ENCODE measurements around the gene TCAF1. TPM values are rescaled to one million over a fixed set of nuclear protein-coding genes. Genes with fewer than 3 reads are reported as not detected.
"Not testable (repeated sequence)": the region's sequence is repeated elsewhere in the genome, so short reads cannot be mapped to it uniquely, and the experiment has no call there.

The TCAF1 gene
- polyA plus RNA-seq, 1 donor from 2014 or later: 172 TPM

DNA sequence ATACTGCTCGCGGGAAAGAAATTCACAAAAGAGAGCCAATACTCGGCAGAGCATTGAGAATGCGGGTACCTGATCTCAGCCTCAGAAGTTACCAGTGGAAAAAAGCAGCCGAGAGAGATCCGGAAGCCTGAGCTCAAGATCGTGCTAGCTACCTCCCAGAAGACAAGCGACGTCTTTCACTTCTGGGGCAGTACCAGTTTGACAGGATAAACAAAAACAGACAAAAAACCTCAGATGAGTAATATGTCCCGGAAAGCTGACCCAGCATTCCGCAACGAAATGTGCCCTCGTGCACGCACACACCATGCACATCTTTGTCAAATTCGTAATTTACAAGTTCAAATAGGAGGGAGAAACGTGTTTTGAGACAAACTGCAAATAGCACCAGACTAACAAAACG, 65.9 kb downstream of the TCAF1 start:
- H3K9me3 ChIP-seq (ENCODE audit: low read length): not testable (repeated sequence)
- H3K4me3 ChIP-seq (ENCODE audit: low read length): peak overlapping the region; percentile 55

DNA sequence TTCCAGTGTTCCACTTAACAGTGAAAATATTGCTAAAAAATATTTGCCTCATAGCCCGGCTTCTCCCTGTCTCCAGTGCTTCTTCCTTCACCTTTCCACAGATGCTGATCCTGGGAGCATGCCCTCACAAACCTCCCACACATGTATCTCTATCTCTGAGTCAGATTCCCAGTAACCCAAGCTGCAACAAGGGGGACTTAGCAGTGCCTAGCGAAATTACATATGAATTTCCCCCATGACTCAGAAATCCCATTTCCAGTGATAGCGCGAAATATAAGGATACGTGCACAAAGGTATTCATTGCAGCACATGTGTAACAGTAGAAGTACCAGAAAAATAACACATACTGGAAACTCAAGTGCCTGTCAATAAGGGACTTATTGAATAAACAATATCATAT, 75.4 kb downstream of the TCAF1 start:
- not testable (repeated sequence) for H3K79me2 ChIP-seq (replicated peaks; ENCODE audit: insufficient read depth, low read length); H3K9ac ChIP-seq (ENCODE audit: low read length); H3K9me2 ChIP-seq (ENCODE audit: insufficient read depth, low read length); H3K36me3 ChIP-seq (ENCODE audit: insufficient read depth, low read length); H3K27ac ChIP-seq (ENCODE audit: low read length); H4K20me1 ChIP-seq (ENCODE audit: insufficient read depth); H3K9me3 ChIP-seq (ENCODE audit: low read length); H3K4me3 ChIP-seq (ENCODE audit: low read length); H2AFZ ChIP-seq (ENCODE audit: low read depth, low read length); H3K27me3 ChIP-seq (ENCODE audit: insufficient read depth, low read depth, low read length); H3F3A ChIP-seq (ENCODE audit: insufficient read depth, low read length, poor library complexity, severe bottlenecking); H3K4me2 ChIP-seq (ENCODE audit: low read length)

More for the DNA sequence above, 65.9 kb downstream of the TCAF1 start:
- H3K79me2 ChIP-seq (replicated peaks; ENCODE audit: insufficient read depth, low read length); H3K9me2 ChIP-seq (ENCODE audit: insufficient read depth, low read length); H3K9ac ChIP-seq (ENCODE audit: low read length); H3F3A ChIP-seq (ENCODE audit: insufficient read depth, low read length, poor library complexity, severe bottlenecking); H3K4me2 ChIP-seq (ENCODE audit: low read length); H4K20me1 ChIP-seq (ENCODE audit: insufficient read depth); H2AFZ ChIP-seq (ENCODE audit: low read depth, low read length); H3K36me3 ChIP-seq (ENCODE audit: insufficient read depth, low read length); H3K27me3 ChIP-seq (ENCODE audit: insufficient read depth, low read depth, low read length); H3K27ac ChIP-seq (ENCODE audit: low read length): not testable (repeated sequence)

DNA sequence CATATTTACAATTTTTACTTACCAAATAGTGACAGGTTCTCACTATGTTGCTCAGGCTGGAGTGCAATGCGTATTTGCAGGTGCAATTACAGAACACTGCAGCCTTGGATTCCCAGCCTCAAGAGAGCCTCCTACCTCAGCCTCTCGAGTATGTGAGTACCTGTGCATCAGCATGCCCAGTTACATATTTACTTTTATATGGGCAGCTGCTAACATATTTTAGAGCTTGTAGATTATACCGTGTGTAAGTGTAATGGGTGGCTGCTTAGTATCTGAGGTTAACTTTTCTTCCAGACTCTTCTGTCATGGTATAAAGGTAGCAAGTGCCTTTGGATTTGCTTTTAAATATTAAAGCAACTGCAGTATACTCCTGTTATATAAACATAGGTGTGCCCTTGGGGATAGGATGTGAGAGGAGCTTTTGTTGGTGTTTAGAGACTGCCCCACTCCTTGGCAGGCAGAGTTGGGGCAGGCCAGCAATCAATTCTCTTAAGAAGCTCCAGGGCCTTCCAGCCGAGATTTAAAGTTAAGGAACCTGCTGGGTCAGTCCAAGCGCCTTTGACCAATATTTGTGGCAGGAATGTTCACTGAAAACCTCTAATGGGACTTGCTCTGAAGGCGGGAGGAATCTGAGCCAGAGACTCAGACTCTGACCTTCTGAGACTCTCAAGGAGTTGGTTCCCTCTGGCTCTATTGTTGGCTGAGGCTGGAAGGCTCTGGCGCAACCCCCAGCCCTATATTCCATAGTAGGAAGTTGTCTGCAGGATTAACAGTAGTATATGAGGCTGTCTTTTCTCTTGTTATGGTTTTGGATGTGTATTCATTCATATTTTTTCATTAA, 77.5 kb downstream of the TCAF1 start:
- H3K79me2 ChIP-seq (replicated peaks; ENCODE audit: insufficient read depth, low read length); H3K4me3 ChIP-seq (ENCODE audit: low read length); H3K27me3 ChIP-seq (ENCODE audit: insufficient read depth, low read depth, low read length); H3K9me3 ChIP-seq (ENCODE audit: low read length); H3K9ac ChIP-seq (ENCODE audit: low read length); H3K9me2 ChIP-seq (ENCODE audit: insufficient read depth, low read length); H3F3A ChIP-seq (ENCODE audit: insufficient read depth, low read length, poor library complexity, severe bottlenecking); H3K36me3 ChIP-seq (ENCODE audit: insufficient read depth, low read length); H3K27ac ChIP-seq (ENCODE audit: low read length); H4K20me1 ChIP-seq (ENCODE audit: insufficient read depth); H3K4me2 ChIP-seq (ENCODE audit: low read length); H2AFZ ChIP-seq (ENCODE audit: low read depth, low read length): not testable (repeated sequence)

DNA sequence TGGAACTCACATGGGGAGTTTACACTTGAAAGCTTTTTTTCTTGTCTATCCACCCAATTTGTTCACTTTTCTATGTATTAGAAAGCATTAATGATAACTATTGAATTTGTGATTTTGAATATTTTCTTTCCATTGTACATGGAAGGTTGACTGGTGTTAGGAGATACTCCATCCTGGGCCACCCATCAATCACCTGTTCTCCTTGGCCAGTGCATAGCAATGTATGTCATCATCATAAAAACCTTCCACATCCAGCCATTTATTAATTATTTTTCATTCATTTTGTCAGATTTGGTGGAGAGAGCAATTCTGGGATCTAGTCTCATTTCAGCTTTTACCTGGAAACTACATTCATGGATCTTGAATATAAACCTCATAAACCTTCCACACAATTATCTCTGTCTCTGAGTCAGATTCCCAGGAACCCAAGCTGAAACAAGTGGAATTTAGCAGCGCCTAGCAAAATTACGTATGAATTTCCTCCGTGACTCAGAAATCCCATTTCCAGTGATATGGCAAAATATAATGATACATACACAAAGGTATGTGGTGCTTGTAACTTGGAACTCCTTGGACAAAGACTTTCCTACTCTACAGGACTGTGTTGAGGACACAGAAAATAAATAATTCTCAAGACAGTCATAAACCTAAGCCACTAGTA, 78.2 kb downstream of the TCAF1 start:
- not testable (repeated sequence) for H3K27me3 ChIP-seq (ENCODE audit: insufficient read depth, low read depth, low read length)

DNA sequence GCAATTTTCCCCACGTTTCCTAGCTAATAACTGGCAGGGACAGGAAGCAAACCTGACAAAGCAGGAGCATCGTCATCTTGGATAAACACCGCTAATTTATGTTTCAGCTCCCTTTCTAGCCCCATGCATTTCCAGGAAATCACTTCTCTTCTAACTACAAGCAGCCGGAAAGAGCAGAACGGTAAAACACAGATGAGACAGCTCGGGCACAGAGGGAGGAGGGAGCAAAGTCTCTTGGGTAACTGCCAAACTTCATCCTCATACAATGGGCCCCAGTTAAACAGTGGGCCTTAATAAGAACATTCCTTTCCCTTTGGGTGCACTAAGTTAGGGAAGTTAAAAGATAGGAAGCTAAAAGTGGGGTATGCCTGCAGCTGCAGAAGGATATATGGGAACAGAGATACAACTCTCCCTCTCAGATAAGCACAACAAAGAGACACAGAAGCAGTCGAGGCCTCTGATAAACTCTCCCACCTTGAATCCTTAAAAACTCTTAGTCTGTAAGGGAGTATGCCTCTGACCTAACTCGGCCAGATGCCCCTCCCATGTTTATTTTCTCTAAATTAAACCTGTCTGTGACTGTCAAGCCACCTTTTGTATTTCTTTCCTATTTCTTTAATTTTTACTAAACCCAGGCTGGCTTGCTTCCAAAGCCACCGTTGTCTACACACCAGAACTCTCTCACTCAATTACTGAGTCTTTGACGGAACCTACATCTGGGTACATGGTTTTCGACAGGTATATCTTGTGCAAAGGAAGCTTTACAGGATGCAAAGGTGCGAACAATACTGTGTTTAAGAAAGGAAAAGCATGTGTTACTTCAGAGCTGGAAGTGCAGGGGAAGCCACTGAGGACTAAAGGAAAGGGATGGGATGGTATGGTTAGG, 80.3 kb downstream of the TCAF1 start:
- H3K36me3 ChIP-seq (ENCODE audit: insufficient read depth, low read length); H3K27ac ChIP-seq (ENCODE audit: low read length); H3K9ac ChIP-seq (ENCODE audit: low read length); H3K9me3 ChIP-seq (ENCODE audit: low read length); H4K20me1 ChIP-seq (ENCODE audit: insufficient read depth); H3K4me2 ChIP-seq (ENCODE audit: low read length); H3K27me3 ChIP-seq (ENCODE audit: insufficient read depth, low read depth, low read length); H3K4me3 ChIP-seq (ENCODE audit: low read length); H3K9me2 ChIP-seq (ENCODE audit: insufficient read depth, low read length); H2AFZ ChIP-seq (ENCODE audit: low read depth, low read length); H3K79me2 ChIP-seq (replicated peaks; ENCODE audit: insufficient read depth, low read length); H3F3A ChIP-seq (ENCODE audit: insufficient read depth, low read length, poor library complexity, severe bottlenecking): not testable (repeated sequence)

More for the DNA sequence above, 78.2 kb downstream of the TCAF1 start:
- not testable (repeated sequence) for H3K27ac ChIP-seq (ENCODE audit: low read length); H3K36me3 ChIP-seq (ENCODE audit: insufficient read depth, low read length); H3K79me2 ChIP-seq (replicated peaks; ENCODE audit: insufficient read depth, low read length); H3K9me3 ChIP-seq (ENCODE audit: low read length); H3K9ac ChIP-seq (ENCODE audit: low read length); H3K4me3 ChIP-seq (ENCODE audit: low read length); H3K9me2 ChIP-seq (ENCODE audit: insufficient read depth, low read length); H4K20me1 ChIP-seq (ENCODE audit: insufficient read depth); H3K4me2 ChIP-seq (ENCODE audit: low read length); H3F3A ChIP-seq (ENCODE audit: insufficient read depth, low read length, poor library complexity, severe bottlenecking); H2AFZ ChIP-seq (ENCODE audit: low read depth, low read length)

DNA sequence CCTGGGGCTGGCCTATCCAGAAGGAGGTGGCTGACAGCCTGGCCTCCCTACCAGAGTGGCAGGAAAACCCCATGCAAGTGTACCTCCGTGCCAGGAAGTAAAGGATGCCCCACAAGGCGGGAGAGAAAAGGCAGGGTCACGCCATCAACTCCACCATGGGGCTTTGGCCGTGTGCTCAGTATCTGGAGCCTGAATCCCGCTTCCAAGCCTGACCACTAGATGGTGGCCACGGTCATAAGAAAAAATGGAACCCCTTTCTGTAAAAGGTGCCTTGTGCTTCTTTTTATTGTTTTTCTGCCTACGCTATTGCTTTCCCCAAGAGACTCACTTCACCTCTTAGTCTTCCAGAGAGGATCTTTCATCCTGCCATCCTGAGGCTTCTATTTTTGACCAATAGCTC, 84.1 kb downstream of the TCAF1 start:
- H3K36me3 ChIP-seq (ENCODE audit: insufficient read depth, low read length): not testable (repeated sequence)

DNA sequence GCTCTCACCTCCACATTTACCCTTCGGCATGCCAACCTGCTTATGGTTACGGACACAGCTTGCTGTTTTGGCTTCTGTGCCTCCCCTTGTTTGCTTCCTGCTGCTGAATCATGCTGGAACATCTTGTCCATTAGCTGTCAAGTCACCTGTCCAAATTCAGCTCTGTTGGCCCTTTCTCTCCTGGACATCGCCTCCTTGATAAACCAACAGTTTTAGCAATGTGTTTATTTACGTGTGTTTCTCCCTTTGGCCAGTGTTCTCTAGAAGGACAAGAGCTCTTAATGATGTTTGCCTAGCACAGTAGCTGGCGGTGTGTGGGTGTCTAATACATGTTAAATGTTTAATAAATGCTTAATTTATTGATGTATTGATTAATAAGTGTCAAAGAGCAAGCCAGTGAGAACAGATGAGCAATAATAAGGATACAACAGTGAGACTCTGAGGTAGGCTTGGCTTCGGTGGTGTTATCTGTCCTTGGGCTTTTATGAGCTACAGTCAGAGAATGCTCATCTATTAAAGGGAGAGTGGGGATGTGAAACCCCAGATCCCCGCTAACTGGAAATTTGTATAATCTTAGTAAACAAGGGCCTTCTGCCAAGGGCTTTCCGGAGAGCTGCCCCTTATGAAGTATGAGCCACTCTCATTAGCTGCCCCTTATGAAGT, 85.4 kb downstream of the TCAF1 start:
- H3K4me3 ChIP-seq (ENCODE audit: low read length); H4K20me1 ChIP-seq (ENCODE audit: insufficient read depth); H3K36me3 ChIP-seq (ENCODE audit: insufficient read depth, low read length); H3K9me3 ChIP-seq (ENCODE audit: low read length); H2AFZ ChIP-seq (ENCODE audit: low read depth, low read length); H3K27ac ChIP-seq (ENCODE audit: low read length); H3K4me2 ChIP-seq (ENCODE audit: low read length); H3K9me2 ChIP-seq (ENCODE audit: insufficient read depth, low read length); H3K27me3 ChIP-seq (ENCODE audit: insufficient read depth, low read depth, low read length); H3F3A ChIP-seq (ENCODE audit: insufficient read depth, low read length, poor library complexity, severe bottlenecking); H3K9ac ChIP-seq (ENCODE audit: low read length); H3K79me2 ChIP-seq (replicated peaks; ENCODE audit: insufficient read depth, low read length): not testable (repeated sequence)

More for the DNA sequence above, 84.1 kb downstream of the TCAF1 start:
- H3K79me2 ChIP-seq (replicated peaks; ENCODE audit: insufficient read depth, low read length); H4K20me1 ChIP-seq (ENCODE audit: insufficient read depth); H2AFZ ChIP-seq (ENCODE audit: low read depth, low read length); H3K4me3 ChIP-seq (ENCODE audit: low read length); H3K9me3 ChIP-seq (ENCODE audit: low read length); H3K4me2 ChIP-seq (ENCODE audit: low read length); H3K9me2 ChIP-seq (ENCODE audit: insufficient read depth, low read length); H3K27ac ChIP-seq (ENCODE audit: low read length); H3K9ac ChIP-seq (ENCODE audit: low read length); H3K27me3 ChIP-seq (ENCODE audit: insufficient read depth, low read depth, low read length); H3F3A ChIP-seq (ENCODE audit: insufficient read depth, low read length, poor library complexity, severe bottlenecking): not testable (repeated sequence)

Data from neural cell (in vitro differentiated cells).